ENCODE measurements around the gene RAB5B.
"Not testable (repeated sequence)": the region's sequence is repeated elsewhere in the genome, so short reads cannot be mapped to it uniquely, and the experiment has no call there.

RAB5B gene

GRCh38 chr12:55940065-55940732 lies 33.7 kb upstream of the RAB5B start:
- DNase-seq (ENCODE audit: low read depth, low spot score): no peak

- DNase-seq (ENCODE audit: low read depth, low spot score): no peak
Measured at GRCh38 chr12:55942055-55942454, 31.8 kb upstream of the RAB5B start.

- no peak for DNase-seq (ENCODE audit: low read depth, low spot score)
Measured at GRCh38 chr12:55942577-55943136, 31.2 kb upstream of the RAB5B start.

- no peak for DNase-seq (ENCODE audit: low read depth, low spot score)
Measured at GRCh38 chr12:55946553-55946952, 27.3 kb upstream of the RAB5B start.

- no peak for DNase-seq (ENCODE audit: low read depth, low spot score)
Measured at GRCh38 chr12:55955344-55955743, 18.5 kb upstream of the RAB5B start.

- DNase-seq (ENCODE audit: low read depth, low spot score): no peak
Measured at GRCh38 chr12:55955800-55956508, 17.9 kb upstream of the RAB5B start.

- no peak for DNase-seq (ENCODE audit: low read depth, low spot score)
Measured at GRCh38 chr12:55957106-55957859, 16.6 kb upstream of the RAB5B start.

- DNase-seq (ENCODE audit: low read depth, low spot score): no peak
Measured at GRCh38 chr12:55963760-55964159, 10.1 kb upstream of the RAB5B start.

- no peak for DNase-seq (ENCODE audit: low read depth, low spot score)
Measured at GRCh38 chr12:55965240-55965639, 8.6 kb upstream of the RAB5B start.

- no peak for DNase-seq (ENCODE audit: low read depth, low spot score)
Measured at GRCh38 chr12:55965941-55966407, 7.9 kb upstream of the RAB5B start, which contains the start of gene PMEL. Gene PMEL (minus strand): TSS chr12:55966042. CDS start chr12:55966011, 31 bp downstream.

- peak; percentile 59 for DNase-seq (ENCODE audit: low read depth, low spot score)
Measured at GRCh38 chr12:55966408-55967281, 7.2 kb upstream of the RAB5B start, which contains the start of gene CDK2. Gene CDK2 (plus strand): TSS chr12:55966830. CDS start chr12:55967009, 179 bp downstream.

GRCh38 chr12:55969356-55969755 lies 4.5 kb upstream of the RAB5B start:
- no peak for DNase-seq (ENCODE audit: low read depth, low spot score)

GRCh38 chr12:55970775-55971174 lies 3.1 kb upstream of the RAB5B start:
- no peak for DNase-seq (ENCODE audit: low read depth, low spot score)

GRCh38 chr12:55972042-55972441 lies 1.8 kb upstream of the RAB5B start:
- DNase-seq (ENCODE audit: low read depth, low spot score): no peak

GRCh38 chr12:55972456-55972855 lies 1.4 kb upstream of the RAB5B start:
- DNase-seq (ENCODE audit: low read depth, low spot score): no peak

GRCh38 chr12:55972911-55973598 lies 823 bp upstream of the RAB5B start:
- no peak for DNase-seq (ENCODE audit: low read depth, low spot score)

- DNase-seq (ENCODE audit: low read depth, low spot score): no peak
Measured at GRCh38 chr12:55974308-55974730, 441 bp downstream of the RAB5B start.

GRCh38 chr12:55978393-55978792 lies 4.5 kb downstream of the RAB5B start:
- no peak for DNase-seq (ENCODE audit: low read depth, low spot score)

- no peak for DNase-seq (ENCODE audit: low read depth, low spot score)
Measured at GRCh38 chr12:55979069-55979468, 5.2 kb downstream of the RAB5B start.

- DNase-seq (ENCODE audit: low read depth, low spot score): not testable (repeated sequence)
Measured at GRCh38 chr12:55981882-55982281, 8.0 kb downstream of the RAB5B start.

Measured in smooth muscle cell of the brain vasculature (primary cell).